ENCODE data around the gene SEC31A. TPM values are rescaled to one million over a fixed set of nuclear protein-coding genes. Genes with fewer than 3 reads are reported as not detected.

Gene SEC31A
- polyA plus RNA-seq, 1 of the 3 experiments (the other 2 are of a cell fraction): 147 TPM

DNA sequence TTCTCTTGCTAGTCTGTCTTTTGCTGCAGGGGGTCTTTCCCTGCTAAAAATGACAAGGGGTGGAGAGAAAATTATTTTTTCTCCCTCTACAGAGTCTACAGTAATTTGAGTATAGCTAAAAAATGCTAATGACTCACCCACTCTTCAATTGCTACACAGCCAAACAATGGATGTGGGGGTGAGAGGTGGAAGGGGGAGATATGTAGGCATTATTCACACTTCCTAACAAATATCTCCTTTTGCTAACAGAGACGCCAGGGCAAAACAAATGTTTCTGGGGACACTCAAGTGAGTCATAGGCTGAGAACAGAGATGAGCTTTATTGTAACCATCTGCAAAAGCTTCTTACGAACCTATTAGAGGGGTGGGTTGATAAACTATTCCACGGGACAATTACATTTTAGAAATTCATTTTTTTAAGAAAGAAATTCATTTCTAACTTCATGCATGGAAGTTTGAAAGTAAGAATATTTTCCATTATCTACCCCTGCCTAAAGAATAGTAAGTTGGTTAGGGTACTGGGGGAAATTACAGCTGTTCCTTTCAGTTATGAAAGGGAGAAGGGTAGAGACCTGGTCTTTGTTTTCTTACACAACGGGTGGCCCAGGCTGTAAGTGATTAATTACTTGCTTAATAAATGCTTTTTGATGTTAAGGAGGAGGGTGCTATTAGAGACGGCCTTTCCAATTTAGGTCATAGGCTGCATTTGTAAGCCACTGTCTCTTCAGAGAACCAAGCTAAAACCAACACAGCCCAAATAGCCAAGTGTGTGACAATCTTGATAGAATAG, 105.1 kb downstream of the SEC31A start:
- no peaks in the 10 kb centered on the region for H4K20me1 ChIP-seq (ENCODE audit: insufficient read depth)
- no peaks in the 10 kb centered on the region for H3K9me3 ChIP-seq
- ChIA-PET CTCF (interaction anchor here (0.7 to 3.2 kb wide), 7 partner anchors 13 to 357 kb away, joined by 3 to 13 read pairs (median 4); partner anchors contain the start of gene SCD5), POLR2A (interaction anchor here (0.5 to 2.1 kb wide), 3 partner anchors 10 to 356 kb away, joined by 3 to 15 read pairs (median 6); partner anchors contain the start of genes HNRNPDL and SCD5)
- WGBS (ENCODE audit: low lambda C conversion rate): 6% methylated on average over 5 of the region's 5 CpGs
- H3F3A ChIP-seq (replicated peaks; ENCODE audit: insufficient read depth): peaks cover 28% of the 10 kb centered on the region
- peak overlapping the region; percentile 70 for H3K9ac ChIP-seq
- peak overlapping the region; percentile 38 to 48; a peak in 3 of 4 replicates for H3K4me3 ChIP-seq (ENCODE audit: low read depth in 2 of 2, low read length in 1 of 2)
- H3K27me3 ChIP-seq (ENCODE audit: insufficient read depth): no peaks in the 10 kb centered on the region
- peak overlapping the region; percentile 85 to 97 for H3K27ac ChIP-seq (ENCODE audit: low read depth in 2 of 2, low read length in 1 of 2)
- DNase-seq: no peak
- H3K9me2 ChIP-seq: no peaks in the 10 kb centered on the region
- H3K4me1 ChIP-seq (ENCODE audit: control insufficient read depth in 1 of 2, insufficient read depth in 2 of 2, low read depth in 1 of 2, low read length in 1 of 2): peaks cover 22 to 28% of the 10 kb centered on the region in 2 experiments
- H3K4me2 ChIP-seq: peak overlapping the region; percentile 64
- peaks cover 83% of the 10 kb centered on the region for H3K79me2 ChIP-seq (ENCODE audit: insufficient read depth)
- TF ChIP-seq JUND (IDR thresholded peaks at IDR 0.05): peak; percentile 89
- TF ChIP-seq SMC3 (IDR thresholded peaks at IDR 0.05; ENCODE audit: low read depth, low read length): no peak
- no peak for TF ChIP-seq FOXJ3 (CRISPR knock-in tag; IDR thresholded peaks at IDR 0.05)
- no peak for TF ChIP-seq YY1 (IDR thresholded peaks at IDR 0.05; ENCODE audit: low read depth)
- peak in 1 of 2 experiments; percentile 83; a peak in 2 of 4 replicates for TF ChIP-seq EP300 (IDR thresholded peaks at IDR 0.05; ENCODE audit: borderline replicate concordance in 1 of 2, low read depth in 1 of 2, low read length in 1 of 2)
- TF ChIP-seq, protein P1, sequence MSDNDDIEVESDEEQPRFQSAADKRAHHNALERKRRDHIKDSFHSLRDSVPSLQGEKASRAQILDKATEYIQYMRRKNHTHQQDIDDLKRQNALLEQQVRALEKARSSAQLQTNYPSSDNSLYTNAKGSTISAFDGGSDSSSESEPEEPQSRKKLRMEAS (IDR thresholded peaks at IDR 0.05; ENCODE audit: low read depth): peak; percentile 44; the same call in 1 of the 2 replicates
- TF ChIP-seq ELF1 (IDR thresholded peaks at IDR 0.05): 0 out of 2 replicates have a peak, but pooled peaks have one; percentile 19
- no peak for TF ChIP-seq USF2 (IDR thresholded peaks at IDR 0.05; ENCODE audit: borderline replicate concordance, low read depth, low read length)
- peak; percentile 72 for TF ChIP-seq NFIC (IDR thresholded peaks at IDR 0.05; ENCODE audit: borderline replicate concordance)
- TF ChIP-seq SIN3A (IDR thresholded peaks at IDR 0.05; ENCODE audit: borderline replicate concordance, low read depth, low read length): no peak; the same call in 1 of the 2 replicates
- peak; percentile 91 for TF ChIP-seq FOSL2 (IDR thresholded peaks at IDR 0.05; ENCODE audit: borderline replicate concordance, low read depth)
- TF ChIP-seq RAD21 (IDR thresholded peaks at IDR 0.05; ENCODE audit: low read length): no peak
- TF ChIP-seq FOXM1 (IDR thresholded peaks at IDR 0.05; ENCODE audit: low read depth): 0 out of 2 replicates have a peak, but pooled peaks have one; percentile 33
- TF ChIP-seq RXRA (IDR thresholded peaks at IDR 0.05; ENCODE audit: borderline replicate concordance, low read depth): no peak; the same call in 1 of the 2 replicates
- TF ChIP-seq MEF2A (IDR thresholded peaks at IDR 0.05; ENCODE audit: borderline replicate concordance, low read depth): peak; percentile 56; the same call in 1 of the 2 replicates
- TF ChIP-seq, protein P2, sequence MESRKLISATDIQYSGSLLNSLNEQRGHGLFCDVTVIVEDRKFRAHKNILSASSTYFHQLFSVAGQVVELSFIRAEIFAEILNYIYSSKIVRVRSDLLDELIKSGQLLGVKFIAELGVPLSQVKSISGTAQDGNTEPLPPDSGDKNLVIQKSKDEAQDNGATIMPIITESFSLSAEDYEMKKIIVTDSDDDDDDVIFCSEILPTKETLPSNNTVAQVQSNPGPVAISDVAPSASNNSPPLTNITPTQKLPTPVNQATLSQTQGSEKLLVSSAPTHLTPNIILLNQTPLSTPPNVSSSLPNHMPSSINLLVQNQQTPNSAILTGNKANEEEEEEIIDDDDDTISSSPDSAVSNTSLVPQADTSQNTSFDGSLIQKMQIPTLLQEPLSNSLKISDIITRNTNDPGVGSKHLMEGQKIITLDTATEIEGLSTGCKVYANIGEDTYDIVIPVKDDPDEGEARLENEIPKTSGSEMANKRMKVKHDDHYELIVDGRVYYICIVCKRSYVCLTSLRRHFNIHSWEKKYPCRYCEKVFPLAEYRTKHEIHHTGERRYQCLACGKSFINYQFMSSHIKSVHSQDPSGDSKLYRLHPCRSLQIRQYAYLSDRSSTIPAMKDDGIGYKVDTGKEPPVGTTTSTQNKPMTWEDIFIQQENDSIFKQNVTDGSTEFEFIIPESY (IDR thresholded peaks at IDR 0.05; ENCODE audit: borderline replicate concordance, low read depth): peak; percentile 50; the same call in 1 of the 2 replicates
- TF ChIP-seq TCF12 (IDR thresholded peaks at IDR 0.05): peak; percentile 96
- TF ChIP-seq POLR2AphosphoS5 (IDR thresholded peaks at IDR 0.05; ENCODE audit: low read depth, low read length): peak; percentile 43; the same call in 1 of the 2 replicates
- peak; percentile 22; the same call in 1 of the 2 replicates for TF ChIP-seq TEAD4 (IDR thresholded peaks at IDR 0.05; ENCODE audit: borderline replicate concordance, insufficient read depth)
- TF ChIP-seq PBX3 (IDR thresholded peaks at IDR 0.05): peak; percentile 85
- H2AFZ ChIP-seq (ENCODE audit: low read depth): peak overlapping the region; percentile 49
- H3K36me3 ChIP-seq (replicated peaks in 1 of 2; ENCODE audit: control insufficient read depth in 1 of 2, insufficient read depth in 2 of 2, low read length in 1 of 2): no peaks in the 10 kb centered on the region

Data from SK-N-SH (cell line).